GM23248 (cell line): ENCODE results near the gene CHST8. TPM values are rescaled to one million over a fixed set of nuclear protein-coding genes. Genes with fewer than 3 reads are reported as not detected.

Experiments
- DNase-seq: peaks from one replicate; pipeline ENCODE4 v3.0.0-alpha.2; 2015
- H2AFZ ChIP-seq: fragments of 200-600 bp; sonication (generic); 2 replicates; pipeline ENCODE4 v1.6.1; 2016; ENCODE audit warnings: antibody characterized with exemption
- H3F3A ChIP-seq: fragments of 200-600 bp; sonication (generic); 2 replicates; pipeline ENCODE4 v1.6.1; 2016; ENCODE audit warnings: mild to moderate bottlenecking, antibody characterized with exemption, mixed run types; ENCODE audit not compliant: insufficient read depth
- H3K27ac ChIP-seq: fragments of 200-600 bp; sonication (generic); 2 replicates; pipeline ENCODE4 v1.5.1; 2016; ENCODE audit warnings: mild to moderate bottlenecking
- H3K27me3 ChIP-seq: fragments of 200-600 bp; sonication (generic); replicated peaks from 2 replicates; pipeline ENCODE4 v1.6.1; 2016; ENCODE audit warnings: mild to moderate bottlenecking; ENCODE audit not compliant: insufficient read depth
- H3K36me3 ChIP-seq: fragments of 200-600 bp; sonication (generic); 2 replicates; pipeline ENCODE4 v1.6.1; 2016; ENCODE audit warnings: low read depth, mild to moderate bottlenecking
- H3K4me1 ChIP-seq: fragments of 200-600 bp; sonication (generic); 2 replicates; pipeline ENCODE4 v1.6.1; 2016; ENCODE audit warnings: mild to moderate bottlenecking; ENCODE audit not compliant: insufficient read depth
- H3K4me2 ChIP-seq: fragments of 200-600 bp; sonication (generic); one replicate; pipeline ENCODE4 v1.6.1; 2016; ENCODE audit warnings: mild to moderate bottlenecking; ENCODE audit not compliant: unreplicated experiment
- H3K4me3 ChIP-seq: fragments of 200-600 bp; sonication (generic); 2 replicates; pipeline ENCODE4 v1.5.1; 2016; ENCODE audit warnings: mild to moderate bottlenecking
- H3K79me2 ChIP-seq: fragments of 200-600 bp; sonication (generic); 2 replicates; pipeline ENCODE4 v1.6.1; 2016; ENCODE audit warnings: mild to moderate bottlenecking; ENCODE audit not compliant: insufficient read depth
- H3K9ac ChIP-seq: fragments of 200-600 bp; sonication (generic); 2 replicates; pipeline ENCODE4 v1.6.1; 2016; ENCODE audit warnings: mild to moderate bottlenecking
- H3K9me2 ChIP-seq: fragments of 200-600 bp; sonication (generic); 2 replicates; pipeline ENCODE4 v1.6.1; 2016; ENCODE audit warnings: mixed run types, mild to moderate bottlenecking, moderate library complexity; ENCODE audit not compliant: insufficient read depth
- H3K9me3 ChIP-seq: fragments of 200-600 bp; sonication (generic); one replicate; pipeline ENCODE4 v1.6.1; 2017; ENCODE audit warnings: low read depth
- H4K20me1 ChIP-seq: fragments of 200-600 bp; sonication (generic); 2 replicates; pipeline ENCODE4 v1.6.0; 2016; ENCODE audit not compliant: insufficient read depth
- EZH2 ChIP-seq: fragments of 200-600 bp; sonication (generic); IDR thresholded peaks from 2 replicates; pipeline ENCODE4 v1.6.1; 2018; ENCODE audit warnings: antibody characterized with exemption, mild to moderate bottlenecking; ENCODE audit not compliant: insufficient read depth, poor library complexity, severe bottlenecking
- EZH2phosphoT487 ChIP-seq: fragments of 200-600 bp; sonication (generic); IDR thresholded peaks from 2 replicates; pipeline ENCODE4 v1.6.1; 2018; ENCODE audit warnings: antibody characterized with exemption, moderate library complexity, mild to moderate bottlenecking, low read depth; ENCODE audit not compliant: insufficient read depth
- WGBS, 2 experiments: methylation state at CpG; one replicate each; pipeline ENCODE4 v1.1.6; 2015 to 2017; ENCODE audit warnings: low lambda C conversion rate in 2 of 2, low coverage in 1 of 2; ENCODE audit errors: missing lambda C conversion rate in 2 of 2; 5-methylcytosine and 5-hydroxymethylcytosine counted together
- in situ Hi-C: fragments of 300-500 bp; cut with MboI; formaldehyde crosslinking; loops from 2 replicates; pipeline ENCODE4 v1.15.0; 2020
- polyA plus RNA-seq: library from polyadenylated mRNA; unstranded; fragments of >200 nt; fragmentation: Nextera tagmentation; extraction: Ambion mirVana; gene quantifications from 2 replicates; pipeline ENCODE4 v1.2.1, GENCODE V29; 2016
- total RNA-seq: library from RNA; depleted of rRNA; stranded (reverse); fragments of >200 nt; shearing (Covaris generic); gene quantifications from 2 replicates; pipeline ENCODE4 v1.2.3, GENCODE V29; 2014

CHST8 gene
- total and polyA plus RNA-seq, 2 experiments from 2014 or later = 0.30 to 1.1 TPM

DNA sequence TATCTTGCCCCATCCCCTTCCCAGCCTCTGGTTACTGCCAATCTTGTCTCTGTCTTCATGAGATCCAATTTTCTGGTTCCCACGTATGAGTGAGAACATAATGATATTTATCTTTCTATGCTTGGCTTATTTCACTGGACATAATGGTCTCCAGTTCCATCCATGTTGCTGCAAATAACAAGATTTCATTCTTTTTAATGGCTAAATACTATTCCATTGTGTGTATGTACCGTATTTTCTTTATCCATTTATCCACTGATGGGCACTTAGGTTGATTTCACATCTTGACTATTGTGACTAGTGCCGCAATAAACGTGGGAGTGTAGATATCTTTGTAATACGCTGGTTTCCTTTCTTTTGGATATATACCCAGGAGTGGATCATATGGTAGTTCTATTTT lies 43.0 kb downstream of the CHST8 start:
- in situ Hi-C loops = no loop called here
- no peak for DNase-seq
- H3K9ac ChIP-seq = no peak overlapping the region
- no peaks in the 10 kb centered on the region for H3K9me2 ChIP-seq
- no peaks in the 10 kb centered on the region for H3K36me3 ChIP-seq
- no peaks in the 10 kb centered on the region for H4K20me1 ChIP-seq
- H3K27me3 ChIP-seq = 0 out of 2 replicates have a peak, but pooled peaks cover 4% of the 10 kb centered on the region
- H3K4me1 ChIP-seq = peaks cover 6% of the 10 kb centered on the region; the same call in 1 of the 2 replicates
- H3K4me2 ChIP-seq = no peak overlapping the region
- H3K27ac ChIP-seq = no peak overlapping the region
- WGBS, 2 experiments = 30 to 31% methylated on average over 5 of the region's 5 CpGs
- no peaks in the 10 kb centered on the region for H3F3A ChIP-seq
- no peak overlapping the region for H3K4me3 ChIP-seq
- no peak for TF ChIP-seq EZH2phosphoT487
- H3K79me2 ChIP-seq = no peaks in the 10 kb centered on the region
- no peak overlapping the region for H2AFZ ChIP-seq
- no peaks in the 10 kb centered on the region for H3K9me3 ChIP-seq

DNA sequence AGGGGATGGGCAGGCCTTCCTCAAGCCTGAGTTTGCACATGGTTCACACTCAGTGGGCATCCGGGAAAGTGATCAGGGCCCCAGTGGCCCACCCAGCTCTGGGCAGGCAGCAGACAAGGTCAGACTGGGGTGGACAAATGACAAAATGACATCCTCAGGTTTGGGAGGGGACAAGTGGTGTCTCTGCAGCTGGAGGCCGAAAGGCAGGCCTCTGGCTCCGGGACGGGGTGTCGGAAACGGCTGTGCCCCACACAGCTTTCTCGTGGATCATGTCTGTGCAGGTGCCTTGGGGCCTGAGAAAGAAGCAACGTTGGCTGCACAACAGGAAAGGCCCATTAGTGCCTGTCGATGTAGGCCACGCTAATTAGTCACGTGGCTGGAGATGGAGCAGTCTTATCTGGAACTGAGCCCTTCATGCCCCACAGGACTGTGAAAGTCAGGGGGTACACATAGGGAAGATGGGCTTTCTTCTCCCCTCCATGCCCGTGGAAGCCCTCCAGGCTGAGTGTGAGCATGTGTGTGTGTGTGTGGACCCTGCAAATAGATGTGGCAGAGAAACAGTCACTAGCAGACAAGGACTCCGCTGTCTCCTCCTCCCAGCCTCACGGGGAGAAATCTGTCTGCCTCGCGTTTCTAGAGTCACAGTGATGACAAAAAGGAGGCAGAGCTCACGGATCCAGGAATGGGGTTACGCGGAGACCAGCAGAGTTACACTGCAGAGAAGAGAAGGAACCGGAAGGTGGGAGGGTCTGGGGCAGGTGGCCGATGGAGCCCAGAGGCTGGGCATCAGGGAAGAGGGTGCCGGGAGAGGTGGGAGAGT lies 44.2 kb downstream of the CHST8 start:
- H3K4me2 ChIP-seq = no peak overlapping the region
- no peaks in the 10 kb centered on the region for H4K20me1 ChIP-seq
- H3K36me3 ChIP-seq = no peaks in the 10 kb centered on the region
- no peak overlapping the region for H3K9ac ChIP-seq
- H2AFZ ChIP-seq = no peak overlapping the region
- DNase-seq = no peak
- no peak overlapping the region for H3K4me3 ChIP-seq
- 38 to 45% methylated on average over 22 of the region's 22 CpGs for WGBS, 2 experiments
- no peak overlapping the region for H3K27ac ChIP-seq
- peaks cover 6% of the 10 kb centered on the region; the same call in 1 of the 2 replicates for H3K4me1 ChIP-seq
- H3K9me2 ChIP-seq = no peaks in the 10 kb centered on the region
- TF ChIP-seq EZH2phosphoT487 = no peak
- TF ChIP-seq EZH2 = no peak
- 0 out of 2 replicates have a peak, but pooled peaks cover 4% of the 10 kb centered on the region for H3K27me3 ChIP-seq
- no peaks in the 10 kb centered on the region for H3K9me3 ChIP-seq
- in situ Hi-C loops = no loop called here
- H3K79me2 ChIP-seq = no peaks in the 10 kb centered on the region
- H3F3A ChIP-seq = no peaks in the 10 kb centered on the region

DNA sequence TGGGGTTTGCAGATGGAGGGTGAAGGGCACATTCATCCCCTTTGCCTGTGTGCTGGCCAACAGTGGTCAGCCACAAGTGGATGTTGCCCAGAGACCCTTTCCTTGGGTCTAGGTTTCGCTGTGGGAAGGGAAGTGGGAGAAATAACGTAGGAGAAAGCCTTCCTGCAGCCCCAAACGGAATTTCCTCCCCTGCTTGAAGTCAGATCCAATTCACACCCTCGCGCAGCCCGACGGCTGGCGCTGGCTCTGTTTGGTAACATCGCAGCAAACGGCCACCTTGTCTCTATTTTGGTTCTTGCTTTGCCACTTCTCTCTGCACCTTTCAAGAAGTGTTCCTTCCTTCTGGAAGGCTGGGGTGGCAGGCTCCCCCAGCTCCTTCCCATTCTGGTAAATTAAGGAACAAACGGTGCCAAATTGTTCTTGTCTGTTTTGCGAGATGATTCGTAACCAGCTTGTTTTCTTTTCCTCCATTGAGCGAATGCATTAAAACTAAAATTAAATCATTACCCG lies 45.4 kb downstream of the CHST8 start:
- peaks cover 6% of the 10 kb centered on the region; the same call in 1 of the 2 replicates for H3K4me1 ChIP-seq
- H4K20me1 ChIP-seq = no peaks in the 10 kb centered on the region
- in situ Hi-C loops = no loop called here
- no peak overlapping the region for H3K27ac ChIP-seq
- no peak for TF ChIP-seq EZH2phosphoT487
- no peak for TF ChIP-seq EZH2
- no peaks in the 10 kb centered on the region for H3K9me3 ChIP-seq
- DNase-seq = no peak
- 30 to 36% methylated on average over 15 of the region's 15 CpGs for WGBS, 2 experiments
- H3K27me3 ChIP-seq = 0 out of 2 replicates have a peak, but pooled peaks cover 4% of the 10 kb centered on the region
- no peaks in the 10 kb centered on the region for H3K9me2 ChIP-seq
- H3K9ac ChIP-seq = no peak overlapping the region
- no peak overlapping the region for H2AFZ ChIP-seq
- H3K4me3 ChIP-seq = no peak overlapping the region
- no peak overlapping the region for H3K4me2 ChIP-seq
- H3F3A ChIP-seq = no peaks in the 10 kb centered on the region
- H3K36me3 ChIP-seq = no peaks in the 10 kb centered on the region
- no peaks in the 10 kb centered on the region for H3K79me2 ChIP-seq

DNA sequence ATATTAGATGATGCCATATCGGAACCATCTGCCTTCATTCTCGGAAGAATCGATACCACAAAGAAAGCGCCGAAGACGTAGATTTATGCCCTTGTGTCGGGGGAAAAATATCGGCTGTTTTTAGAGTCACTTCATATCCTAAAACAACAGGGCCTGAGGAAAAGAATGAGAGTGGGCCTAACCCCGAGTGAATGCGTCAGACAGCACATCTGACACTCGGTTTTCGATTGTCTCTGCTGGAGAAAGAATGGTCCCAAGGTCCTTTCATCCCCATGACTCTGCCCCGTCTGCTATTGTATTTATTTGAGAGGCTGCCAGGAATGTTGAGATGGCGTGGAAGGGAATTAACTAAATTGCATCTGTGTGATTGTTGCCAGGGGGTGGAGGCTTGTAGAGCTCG lies 46.1 kb downstream of the CHST8 start:
- Histone ChIP-seq H3K9ac (no peak overlapping the region), H3K4me3 (no peak overlapping the region)
- WGBS, 2 experiments = 39 to 42% methylated on average over 15 of the region's 15 CpGs

More for the DNA sequence above, 46.1 kb downstream of the CHST8 start:
- H3K4me2 ChIP-seq = no peak overlapping the region
- H3F3A ChIP-seq = no peaks in the 10 kb centered on the region
- H3K36me3 ChIP-seq = no peaks in the 10 kb centered on the region
- 0 out of 2 replicates have a peak, but pooled peaks cover 4% of the 10 kb centered on the region for H3K27me3 ChIP-seq
- in situ Hi-C loops = no loop called here
- H3K4me1 ChIP-seq = 0 out of 2 replicates have a peak, but pooled peaks cover under 1% of the 10 kb centered on the region
- no peak for DNase-seq
- H2AFZ ChIP-seq = no peak overlapping the region
- H3K27ac ChIP-seq = no peak overlapping the region
- H3K9me2 ChIP-seq = no peaks in the 10 kb centered on the region
- H3K9me3 ChIP-seq = no peaks in the 10 kb centered on the region
- TF ChIP-seq EZH2 (no peak), EZH2phosphoT487 (no peak)
- no peaks in the 10 kb centered on the region for H3K79me2 ChIP-seq
- no peaks in the 10 kb centered on the region for H4K20me1 ChIP-seq
